PC-3 (cell line): Measurements from ENCODE around the gene CCN6. TPM values are rescaled to one million over a fixed set of nuclear protein-coding genes. Genes with fewer than 3 reads are reported as not detected.

ENCODE experiments used
- ATAC-seq: fragments of 200-7000 bp; cut with Tn5 transposase; 2 replicates; pipeline ENCODE4 v1.9.1; 2020; ENCODE audit warnings: mild to moderate bottlenecking, moderate library complexity
- BruUV-seq: library from RNA; stranded (reverse); fragments of 400-500 nt; replicated peaks from 2 replicates; lab custom pipeline; 2021; lab: Mats Ljungman, UMichigan
- CTCF ChIA-PET: fragments of 300-600 bp; sonication (Branson Sonifier 250); formaldehyde crosslinking; loops from one replicate; lab custom pipeline; 2022; ENCODE audit warnings: antibody characterized with exemption; lab: Charles Lee
- POLR2A ChIA-PET: fragments of 300-600 bp; sonication (Branson Sonifier 250); formaldehyde crosslinking; loops from one replicate; lab custom pipeline; 2022; ENCODE audit warnings: antibody characterized with exemption; ENCODE audit not compliant: unreplicated experiment; lab: Charles Lee
- DNase-seq: peaks from one replicate; pipeline ENCODE4 v3.0.0-alpha.2; 2015
- H2AFZ ChIP-seq: fragments of 300-600 bp; sonication (generic); 2 replicates; pipeline ENCODE4 v1.6.0; 2016; ENCODE audit warnings: antibody characterized with exemption, low read length
- H3F3A ChIP-seq: fragments of 300-600 bp; sonication (generic); one replicate; pipeline ENCODE4 v1.6.0; 2017; ENCODE audit warnings: antibody characterized with exemption, low read length, control low read depth, mild to moderate bottlenecking; ENCODE audit not compliant: unreplicated experiment
- H3K27ac ChIP-seq: fragments of 300-600 bp; sonication (generic); 2 replicates; pipeline ENCODE4 v1.5.1; 2016; ENCODE audit warnings: mild to moderate bottlenecking, low read length
- H3K27me3 ChIP-seq: fragments of 300-600 bp; sonication (generic); 2 replicates; pipeline ENCODE4 v1.6.1; 2016; ENCODE audit warnings: low read length, mixed read lengths
- H3K36me3 ChIP-seq: fragments of 300-600 bp; sonication (generic); 2 replicates; pipeline ENCODE4 v1.6.1; 2016; ENCODE audit warnings: low read depth, mixed run types, low read length, mixed read lengths
- H3K4me1 ChIP-seq: fragments of 300-600 bp; sonication (generic); 2 replicates; pipeline ENCODE4 v1.5.1; 2016; ENCODE audit warnings: low read length; ENCODE audit not compliant: insufficient read depth
- H3K4me2 ChIP-seq: fragments of 300-600 bp; sonication (generic); 2 replicates; pipeline ENCODE4 v1.6.0; 2016; ENCODE audit warnings: low read length
- H3K4me3 ChIP-seq: fragments of 300-600 bp; sonication (generic); 2 replicates; pipeline ENCODE4 v1.5.1; 2016; ENCODE audit warnings: mild to moderate bottlenecking, low read length, mixed read lengths
- H3K79me2 ChIP-seq: fragments of 300-600 bp; sonication (generic); 2 replicates; pipeline ENCODE4 v1.6.1; 2017; ENCODE audit warnings: low read length, mixed read lengths
- H3K9ac ChIP-seq: fragments of 300-600 bp; sonication (generic); 2 replicates; pipeline ENCODE4 v1.6.0; 2016; ENCODE audit warnings: mild to moderate bottlenecking, low read length
- H3K9me2 ChIP-seq: fragments of 300-600 bp; sonication (generic); replicated peaks from 2 replicates; pipeline ENCODE4 v1.6.1; 2016; ENCODE audit warnings: mixed run types, low read length, mixed read lengths
- H3K9me3 ChIP-seq: fragments of 300-600 bp; sonication (generic); 2 replicates; pipeline ENCODE4 v1.6.1; 2016; ENCODE audit warnings: low read length, mixed read lengths
- H4K20me1 ChIP-seq: fragments of 300-600 bp; sonication (generic); 2 replicates; pipeline ENCODE4 v1.6.1; 2016; ENCODE audit warnings: low read length, mixed read lengths
- CTCF ChIP-seq: fragments of 300-600 bp; sonication (generic); conservative IDR thresholded peaks from 2 replicates; pipeline ENCODE4 v1.5.1; 2017; ENCODE audit warnings: antibody characterized with exemption, low read depth, mild to moderate bottlenecking, low read length
- EZH2 ChIP-seq: fragments of 300-600 bp; sonication (generic); IDR thresholded peaks from one replicate; pipeline ENCODE4 v1.6.1; 2017; ENCODE audit warnings: antibody characterized with exemption, mild to moderate bottlenecking, low read length; ENCODE audit not compliant: unreplicated experiment
- EZH2phosphoT487 ChIP-seq: fragments of 300-600 bp; sonication (generic); IDR thresholded peaks from 2 replicates; pipeline ENCODE4 v1.6.1; 2018; ENCODE audit warnings: mild to moderate bottlenecking, antibody characterized with exemption, low read length, borderline replicate concordance
- intact Hi-C: fragments of 100-400 bp; cut with micrococcal nuclease; formaldehyde crosslinking; loops from 2 replicates; pipeline ENCODE4 v1.9.0; 2023
- total RNA-seq: library from RNA; depleted of rRNA; stranded (reverse); fragments of >200 nt; gene quantifications from 2 replicates; pipeline ENCODE4 v1.2.3, GENCODE V29; 2014

CCN6 gene
- total RNA-seq, 1 experiment from 2014 or later: not detected

- H3K9me2 ChIP-seq: no peaks in the 10 kb centered on the region
- H3K4me2 ChIP-seq: no peak overlapping the region
- TF ChIP-seq CTCF (no peak), EZH2phosphoT487 (no peak), EZH2 (no peak)
- intact Hi-C loops: no loop called here
- DNase-seq (no peak), ATAC-seq (no peak)
- H3K79me2 ChIP-seq: no peaks in the 10 kb centered on the region
- H3K9ac ChIP-seq: no peak overlapping the region
- H3K4me3 ChIP-seq: no peak overlapping the region
- POLR2A ChIA-PET: no interaction called here
- CTCF ChIA-PET: no interaction called here
- no TSS peak for BruUV-seq
- no peaks in the 10 kb centered on the region for H3F3A ChIP-seq
- no peaks in the 10 kb centered on the region for H3K9me3 ChIP-seq
- H4K20me1 ChIP-seq: no peaks in the 10 kb centered on the region
- no peaks in the 10 kb centered on the region for H3K4me1 ChIP-seq
- no peak overlapping the region for H2AFZ ChIP-seq
- H3K27me3 ChIP-seq: no peaks in the 10 kb centered on the region
- H3K36me3 ChIP-seq: no peaks in the 10 kb centered on the region
- no peak overlapping the region for H3K27ac ChIP-seq
Observed at GRCh38 chr6:112106562-112106961, 52.7 kb downstream of the CCN6 start.

GRCh38 chr6:112109262-112109661 is 55.4 kb downstream of the CCN6 start:
- Histone ChIP-seq H3K27me3 (no peaks in the 10 kb centered on the region), H3K27ac (no peak overlapping the region), H3K4me2 (no peak overlapping the region), H3K79me2 (no peaks in the 10 kb centered on the region), H3K9me3 (no peaks in the 10 kb centered on the region), H3K4me1 (no peaks in the 10 kb centered on the region), H3K4me3 (no peak overlapping the region), H2AFZ (no peak overlapping the region), H3K9ac (no peak overlapping the region), H3K36me3 (no peaks in the 10 kb centered on the region), H4K20me1 (no peaks in the 10 kb centered on the region), H3K9me2 (no peaks in the 10 kb centered on the region), H3F3A (no peaks in the 10 kb centered on the region)
- BruUV-seq: no TSS peak
- ATAC-seq (no peak), DNase-seq (no peak)
- TF ChIP-seq EZH2 (no peak), CTCF (no peak), EZH2phosphoT487 (no peak)
- ChIA-PET POLR2A (no interaction called here), CTCF (no interaction called here)
- intact Hi-C loops: no loop called here

- Histone ChIP-seq H3K4me1 (peaks cover 14% of the 10 kb centered on the region), H3K79me2 (no peaks in the 10 kb centered on the region), H3K9ac (no peak overlapping the region), H3K9me2 (no peaks in the 10 kb centered on the region), H2AFZ (no peak overlapping the region), H3F3A (no peaks in the 10 kb centered on the region), H4K20me1 (no peaks in the 10 kb centered on the region), H3K27me3 (no peaks in the 10 kb centered on the region), H3K4me2 (no peak overlapping the region), H3K36me3 (no peaks in the 10 kb centered on the region), H3K9me3 (no peaks in the 10 kb centered on the region), H3K27ac (no peak overlapping the region), H3K4me3 (no peak overlapping the region)
- BruUV-seq: no TSS peak
- POLR2A ChIA-PET: no interaction called here
- ATAC-seq: no peak
- CTCF ChIA-PET: no interaction called here
- TF ChIP-seq EZH2 (no peak), CTCF (no peak), EZH2phosphoT487 (no peak)
- intact Hi-C loops: no loop called here
- DNase-seq: no peak
Observed at GRCh38 chr6:112113431-112113830, 59.5 kb downstream of the CCN6 start.
